GM12878 (cell line): ENCODE results near the gene CNKSR3. TPM values are rescaled to one million over a fixed set of nuclear protein-coding genes. Genes with fewer than 3 reads are reported as not detected.

ENCODE experiments used
- ATAC-seq: fragments of 200-7000 bp; cut with Tn5 transposase; 3 replicates; pipeline ENCODE4 v1.9.1; 2020; ENCODE audit warnings: mild to moderate bottlenecking, moderate library complexity
- BruUV-seq: library from RNA; stranded (reverse); fragments of 400-500 nt; replicated peaks from 2 replicates; lab custom pipeline; 2021; lab: Mats Ljungman, UMichigan
- CTCF ChIA-PET: fragments of 300-600 bp; sonication (Branson Sonifier 250); formaldehyde crosslinking; extraction: SDS; loops from one replicate; lab custom pipeline; 2021; ENCODE audit warnings: inconsistent platforms; lab: Yijun Ruan, JAX
- POLR2A ChIA-PET: fragments of 350-600 bp; formaldehyde crosslinking; extraction: SDS; loops from one replicate; lab custom pipeline; 2021; ENCODE audit warnings: inconsistent platforms; lab: Charles Lee
- RAD21 ChIA-PET: fragments of 300-600 bp; sonication (Branson Sonifier 250); formaldehyde crosslinking; loops from one replicate; lab custom pipeline; 2023; ENCODE audit warnings: antibody characterized with exemption; ENCODE audit not compliant: unreplicated experiment; lab: Charles Lee
- SMC1A ChIA-PET: fragments of 300-600 bp; sonication (Branson Sonifier 250); formaldehyde crosslinking; loops from one replicate; lab custom pipeline; 2023; ENCODE audit not compliant: unreplicated experiment, uncharacterized antibody; lab: Charles Lee
- DNase-seq: peaks from one replicate; pipeline ENCODE4 v3.0.0-alpha.2; 2011; ENCODE audit warnings: low read depth, low spot score
- FAIRE-seq: peaks from 3 replicates; lab custom pipeline; 2011; peaks lifted over from hg19 to GRCh38; lab: Jason Lieb, UNC
- H2AFZ ChIP-seq: 2 replicates; pipeline ENCODE4 v1.6.0; 2011; ENCODE audit warnings: low read depth, low read length, control low read depth; ENCODE audit not compliant: control insufficient read depth
- H3K27ac ChIP-seq: 2 replicates; pipeline ENCODE4 v1.5.1; 2011; ENCODE audit warnings: control low read depth; ENCODE audit not compliant: control insufficient read depth, insufficient read depth
- H3K27me3 ChIP-seq, 2 experiments: replicated peaks in 1 of 2; 2 replicates each; pipeline versions ENCODE4 v1.6.0 to v1.6.1; 2011; ENCODE audit warnings: low read length in 1 of 2; ENCODE audit not compliant: control insufficient read depth in 2 of 2, insufficient read depth in 2 of 2
- H3K36me3 ChIP-seq, 2 experiments: 2 replicates each; pipeline ENCODE4 v1.5.1; 2011; ENCODE audit warnings: low read length in 1 of 2; ENCODE audit not compliant: control insufficient read depth in 2 of 2, insufficient read depth in 2 of 2
- H3K4me1 ChIP-seq: 2 replicates; pipeline ENCODE4 v1.6.1; 2011; ENCODE audit warnings: mild to moderate bottlenecking, low read length, moderate library complexity, mixed read lengths; ENCODE audit not compliant: control insufficient read depth, insufficient read depth
- H3K4me2 ChIP-seq: 2 replicates; pipeline ENCODE4 v1.6.0; 2011; ENCODE audit warnings: control low read depth; ENCODE audit not compliant: control insufficient read depth, insufficient read depth
- H3K4me3 ChIP-seq: fragments of 200-600 bp; sonication (generic); 2 replicates; pipeline ENCODE4 v1.5.1; 2016
- H3K79me2 ChIP-seq: 2 replicates; pipeline ENCODE4 v1.6.0; 2011; ENCODE audit warnings: low read length; ENCODE audit not compliant: control insufficient read depth, insufficient read depth
- H3K9ac ChIP-seq: 2 replicates; pipeline ENCODE4 v1.8.0; 2011; ENCODE audit warnings: low read length, control low read depth, mixed read lengths; ENCODE audit not compliant: control insufficient read depth, insufficient read depth
- H3K9me3 ChIP-seq: replicated peaks from 3 replicates; pipeline ENCODE4 v1.5.1; 2011; ENCODE audit warnings: mild to moderate bottlenecking, low read length; ENCODE audit not compliant: control insufficient read depth, insufficient read depth
- H4K20me1 ChIP-seq: 2 replicates; pipeline ENCODE4 v1.6.0; 2011; ENCODE audit not compliant: control insufficient read depth, insufficient read depth
- ATF7 ChIP-seq: fragments of 450-650 bp; IDR thresholded peaks from 2 replicates; pipeline ENCODE4 v1.6.1; 2016; ENCODE audit warnings: low read depth, mild to moderate bottlenecking
- BRCA1 ChIP-seq: IDR thresholded peaks from 2 replicates; pipeline ENCODE4 v1.6.1; 2011; ENCODE audit warnings: low read depth, low read length, improper control_type of control experiment
- CHD2 ChIP-seq: IDR thresholded peaks from 2 replicates; pipeline ENCODE4 v1.6.1; 2011; ENCODE audit warnings: low read depth, low read length, improper control_type of control experiment, borderline replicate concordance
- EED ChIP-seq: sonication (generic); IDR thresholded peaks from 2 replicates; pipeline ENCODE4 v1.6.1; 2016; ENCODE audit warnings: antibody characterized with exemption, low read depth
- ETV6 ChIP-seq, 2 experiments: fragments of 450-650 bp in 1 of 2; IDR thresholded peaks in 1 of 2; conservative IDR thresholded peaks in 1 of 2; 2 replicates each; pipeline ENCODE4 v1.6.1; 2014; ENCODE audit warnings: antibody characterized with exemption in 1 of 2, borderline replicate concordance in 1 of 2, low read depth in 1 of 2, mild to moderate bottlenecking in 1 of 2, moderate library complexity in 1 of 2
- IKZF2 ChIP-seq, 2 experiments: fragments of 450-650 bp; IDR thresholded peaks; 2 replicates each; pipeline ENCODE4 v1.6.1; 2017; ENCODE audit warnings: mild to moderate bottlenecking in 2 of 2, moderate library complexity in 2 of 2
- KLF5 ChIP-seq: fragments of 450-650 bp; IDR thresholded peaks from 2 replicates; pipeline ENCODE4 v1.6.1; 2014; ENCODE audit warnings: mild to moderate bottlenecking; ENCODE audit not compliant: partially characterized antibody
- LARP7 ChIP-seq: fragments of 450-650 bp; IDR thresholded peaks from 2 replicates; pipeline ENCODE4 v1.6.1; 2017; ENCODE audit warnings: mild to moderate bottlenecking
- MEF2B ChIP-seq: fragments of 450-650 bp; IDR thresholded peaks from 2 replicates; pipeline ENCODE4 v1.6.1; 2018; ENCODE audit warnings: mild to moderate bottlenecking, moderate library complexity; ENCODE audit not compliant: partially characterized antibody, poor library complexity, severe bottlenecking
- POLR2AphosphoS2 ChIP-seq: IDR thresholded peaks from 2 replicates; pipeline ENCODE4 v1.6.1; 2011; ENCODE audit warnings: low read depth, mild to moderate bottlenecking, low read length, improper control_type of control experiment, moderate library complexity
- POLR2AphosphoS5 ChIP-seq: IDR thresholded peaks from 2 replicates; pipeline ENCODE4 v1.6.1; 2011; ENCODE audit warnings: mild to moderate bottlenecking, low read length, inconsistent platforms
- SP1 ChIP-seq: IDR thresholded peaks from one replicate; pipeline ENCODE4 v1.6.1; 2011; ENCODE audit warnings: low read depth, low read length
- YY1 ChIP-seq: IDR thresholded peaks from 2 replicates; pipeline ENCODE4 v1.6.1; 2011; ENCODE audit warnings: low read depth, mild to moderate bottlenecking, low read length
- ZNF622 ChIP-seq: fragments of 450-650 bp; IDR thresholded peaks from 2 replicates; pipeline ENCODE4 v1.6.1; 2017; ENCODE audit warnings: mild to moderate bottlenecking, inconsistent platforms
- WGBS: methylation state at CpG from one replicate; pipeline ENCODE4 v1.1.6; 2016; ENCODE audit warnings: low lambda C conversion rate; ENCODE audit not compliant: insufficient replicate concordance, insufficient coverage; ENCODE audit errors: missing lambda C conversion rate; 5-methylcytosine and 5-hydroxymethylcytosine counted together
- in situ Hi-C: fragments of 300-500 bp; cut with MboI; formaldehyde crosslinking; loops from 9 replicates; pipeline ENCODE4 v1.14.3; 2018; ENCODE audit warnings: mixed read lengths
- intact Hi-C: fragments of 100-400 bp; cut with micrococcal nuclease; formaldehyde crosslinking; loops from one replicate; pipeline ENCODE4 v1.14.2; 2022; ENCODE audit not compliant: unreplicated experiment
- polyA plus RNA-seq, 11 experiments: library from polyadenylated mRNA; depleted of rRNA in 4 of 11; unstranded in 6 of 11; stranded (reverse) in 5 of 11; fragments of >200 nt; fragmentation: Nextera tagmentation in 4 of 11; fragmentation: Illumina TruSeq in 1 of 11; extraction: Ambion mirVana in 4 of 11; extraction: Trizol in 1 of 11; gene quantifications; 1 replicate in 1 of 11; 2 replicates in 10 of 11; pipeline versions ENCODE4 v1.2.1 to v1.2.3, GENCODE V29; 2011 to 2016; ENCODE audit warnings: inconsistent platforms in 2 of 11, missing spikeins in 2 of 11, low read depth in 1 of 11
- total RNA-seq, 4 experiments: library from RNA; depleted of rRNA in 3 of 4; stranded (reverse); fragments of >200 nt in 3 of 4; fragmentation: Illumina TruSeq in 1 of 4; extraction: Trizol in 1 of 4; gene quantifications; 2 replicates each; pipeline versions ENCODE4 v1.2.1 to v1.2.3, GENCODE V29; 2013 to 2021
- TF ChIP-seq, protein P1 (sequence below): fragments of 450-650 bp; IDR thresholded peaks from 2 replicates; pipeline ENCODE4 v1.6.1; 2016; ENCODE audit warnings: mild to moderate bottlenecking
- TF ChIP-seq, protein P2 (sequence below): fragments of 450-650 bp; formaldehyde crosslinking; IDR thresholded peaks from 2 replicates; pipeline ENCODE4 v1.4.0; 2020; ENCODE audit warnings: mild to moderate bottlenecking, moderate library complexity
- TF ChIP-seq, protein P3 (sequence below): IDR thresholded peaks from 2 replicates; pipeline ENCODE4 v1.6.1; 2011; ENCODE audit warnings: borderline replicate concordance, low read depth, mild to moderate bottlenecking, moderate library complexity, low read length; ENCODE audit not compliant: insufficient read depth, poor library complexity, severe bottlenecking

CNKSR3 gene
- total and polyA plus RNA-seq, 10 of the 15 experiments (the other 5 are each of a cell fraction or from before 2014, with no cell fraction given): under 0.01 to 0.48 (median 0.12) TPM; not detected in 2

DNA sequence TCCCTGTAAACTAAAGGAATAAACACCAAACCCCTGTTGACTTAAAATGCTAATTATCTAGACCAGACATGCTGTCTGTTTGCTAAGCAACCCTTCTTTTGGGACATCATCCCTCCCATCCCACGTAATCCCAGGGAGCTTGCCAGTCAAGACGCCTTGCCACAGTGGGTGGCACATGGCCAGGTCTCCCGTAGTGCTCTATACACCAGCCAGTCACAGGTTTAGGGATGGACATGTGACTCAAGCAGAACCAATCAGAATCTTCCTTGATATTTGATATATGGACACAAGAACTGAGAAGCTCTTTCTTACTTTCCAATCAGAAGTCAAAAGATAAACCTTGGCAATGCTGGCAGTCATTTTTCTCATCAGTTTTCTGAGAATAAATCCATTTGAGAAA is 60.0 kb downstream of the CNKSR3 start:
- no peak overlapping the region for H3K4me2 ChIP-seq
- in situ Hi-C loops: no loop called here
- H3K4me3 ChIP-seq: no peak overlapping the region
- no peak overlapping the region for H3K9ac ChIP-seq
- WGBS: 25% methylated on average over 3 of the region's 3 CpGs
- ChIA-PET POLR2A (no interaction called here), RAD21 (no interaction called here), CTCF (interaction anchor here (0.8 to 1.1 kb wide), 2 partner anchors 12 to 29 kb away, joined by 3 read pairs; no protein-coding TSS in a partner anchor)
- H3K4me1 ChIP-seq: no peaks in the 10 kb centered on the region
- no peaks in the 10 kb centered on the region for H3K9me3 ChIP-seq
- H2AFZ ChIP-seq: no peak overlapping the region
- no TSS peak for BruUV-seq
- H4K20me1 ChIP-seq: no peaks in the 10 kb centered on the region
- FAIRE-seq: no peak
- no peaks in the 10 kb centered on the region for H3K36me3 ChIP-seq
- TF ChIP-seq BRCA1 (no peak), EED (no peak), IKZF2 (IDR thresholded peaks at IDR 0.05) (no peak), MEF2B (no peak), CHD2 (no peak), ETV6 (conservative IDR thresholded peaks at IDR 0.05 in 1 of 2, IDR thresholded peaks at IDR 0.05 in 1 of 2; ENCODE audit: borderline replicate concordance in 1 of 2, low read depth in 1 of 2) (no peak), POLR2AphosphoS5 (no peak), POLR2AphosphoS2 (no peak), LARP7 (no peak), SP1 (no peak), YY1 (no peak), ZNF622 (no peak), ATF7 (no peak), KLF5 (no peak)
- TF ChIP-seq, protein P1, sequence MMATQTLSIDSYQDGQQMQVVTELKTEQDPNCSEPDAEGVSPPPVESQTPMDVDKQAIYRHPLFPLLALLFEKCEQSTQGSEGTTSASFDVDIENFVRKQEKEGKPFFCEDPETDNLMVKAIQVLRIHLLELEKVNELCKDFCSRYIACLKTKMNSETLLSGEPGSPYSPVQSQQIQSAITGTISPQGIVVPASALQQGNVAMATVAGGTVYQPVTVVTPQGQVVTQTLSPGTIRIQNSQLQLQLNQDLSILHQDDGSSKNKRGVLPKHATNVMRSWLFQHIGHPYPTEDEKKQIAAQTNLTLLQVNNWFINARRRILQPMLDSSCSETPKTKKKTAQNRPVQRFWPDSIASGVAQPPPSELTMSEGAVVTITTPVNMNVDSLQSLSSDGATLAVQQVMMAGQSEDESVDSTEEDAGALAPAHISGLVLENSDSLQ: no peak
- TF ChIP-seq, protein P2, sequence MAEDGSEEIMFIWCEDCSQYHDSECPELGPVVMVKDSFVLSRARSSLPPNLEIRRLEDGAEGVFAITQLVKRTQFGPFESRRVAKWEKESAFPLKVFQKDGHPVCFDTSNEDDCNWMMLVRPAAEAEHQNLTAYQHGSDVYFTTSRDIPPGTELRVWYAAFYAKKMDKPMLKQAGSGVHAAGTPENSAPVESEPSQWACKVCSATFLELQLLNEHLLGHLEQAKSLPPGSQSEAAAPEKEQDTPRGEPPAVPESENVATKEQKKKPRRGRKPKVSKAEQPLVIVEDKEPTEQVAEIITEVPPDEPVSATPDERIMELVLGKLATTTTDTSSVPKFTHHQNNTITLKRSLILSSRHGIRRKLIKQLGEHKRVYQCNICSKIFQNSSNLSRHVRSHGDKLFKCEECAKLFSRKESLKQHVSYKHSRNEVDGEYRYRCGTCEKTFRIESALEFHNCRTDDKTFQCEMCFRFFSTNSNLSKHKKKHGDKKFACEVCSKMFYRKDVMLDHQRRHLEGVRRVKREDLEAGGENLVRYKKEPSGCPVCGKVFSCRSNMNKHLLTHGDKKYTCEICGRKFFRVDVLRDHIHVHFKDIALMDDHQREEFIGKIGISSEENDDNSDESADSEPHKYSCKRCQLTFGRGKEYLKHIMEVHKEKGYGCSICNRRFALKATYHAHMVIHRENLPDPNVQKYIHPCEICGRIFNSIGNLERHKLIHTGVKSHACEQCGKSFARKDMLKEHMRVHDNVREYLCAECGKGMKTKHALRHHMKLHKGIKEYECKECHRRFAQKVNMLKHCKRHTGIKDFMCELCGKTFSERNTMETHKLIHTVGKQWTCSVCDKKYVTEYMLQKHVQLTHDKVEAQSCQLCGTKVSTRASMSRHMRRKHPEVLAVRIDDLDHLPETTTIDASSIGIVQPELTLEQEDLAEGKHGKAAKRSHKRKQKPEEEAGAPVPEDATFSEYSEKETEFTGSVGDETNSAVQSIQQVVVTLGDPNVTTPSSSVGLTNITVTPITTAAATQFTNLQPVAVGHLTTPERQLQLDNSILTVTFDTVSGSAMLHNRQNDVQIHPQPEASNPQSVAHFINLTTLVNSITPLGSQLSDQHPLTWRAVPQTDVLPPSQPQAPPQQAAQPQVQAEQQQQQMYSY (CRISPR knock-in tag): no peak
- TF ChIP-seq, protein P3, sequence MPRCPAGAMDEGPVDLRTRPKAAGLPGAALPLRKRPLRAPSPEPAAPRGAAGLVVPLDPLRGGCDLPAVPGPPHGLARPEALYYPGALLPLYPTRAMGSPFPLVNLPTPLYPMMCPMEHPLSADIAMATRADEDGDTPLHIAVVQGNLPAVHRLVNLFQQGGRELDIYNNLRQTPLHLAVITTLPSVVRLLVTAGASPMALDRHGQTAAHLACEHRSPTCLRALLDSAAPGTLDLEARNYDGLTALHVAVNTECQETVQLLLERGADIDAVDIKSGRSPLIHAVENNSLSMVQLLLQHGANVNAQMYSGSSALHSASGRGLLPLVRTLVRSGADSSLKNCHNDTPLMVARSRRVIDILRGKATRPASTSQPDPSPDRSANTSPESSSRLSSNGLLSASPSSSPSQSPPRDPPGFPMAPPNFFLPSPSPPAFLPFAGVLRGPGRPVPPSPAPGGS: no peak
- TF ChIP-seq, all 136 proteins: peak for 0
- Histone ChIP-seq H3K27ac (no peak overlapping the region), H3K79me2 (no peaks in the 10 kb centered on the region), H3K27me3 (no peaks in the 10 kb centered on the region)
- no peak for DNase-seq
- ATAC-seq: no peak
- SMC1A ChIA-PET: no interaction called here
- intact Hi-C loops: no loop called here
